G401 (cell line): ENCODE results near the gene ERC2. TPM values are rescaled to one million over a fixed set of nuclear protein-coding genes. Genes with fewer than 3 reads are reported as not detected.
A peak's percentile ranks its signal among the peaks of the same experiment; 100 is the strongest.
"Not testable (repeated sequence)": the region's sequence is repeated elsewhere in the genome, so short reads cannot be mapped to it uniquely, and the experiment has no call there.

Experiments used
- DNase-seq: peaks from one replicate; pipeline ENCODE4 v3.0.0-alpha.2; 2015; ENCODE audit warnings: low spot score
- in situ Hi-C: cut with HindIII; loops from 2 replicates; pipeline ENCODE4 v1.10.0; 2016; ENCODE audit warnings: low sequenced_read_pairs, mixed read lengths
- total RNA-seq: library from RNA; depleted of rRNA; stranded (reverse); fragments of >200 nt; shearing (Covaris generic); gene quantifications from 2 replicates; pipeline ENCODE4 v1.2.3, GENCODE V29; 2014

Gene ERC2
- total RNA-seq, 1 experiment from 2014 or later: 3.8 TPM

DNA sequence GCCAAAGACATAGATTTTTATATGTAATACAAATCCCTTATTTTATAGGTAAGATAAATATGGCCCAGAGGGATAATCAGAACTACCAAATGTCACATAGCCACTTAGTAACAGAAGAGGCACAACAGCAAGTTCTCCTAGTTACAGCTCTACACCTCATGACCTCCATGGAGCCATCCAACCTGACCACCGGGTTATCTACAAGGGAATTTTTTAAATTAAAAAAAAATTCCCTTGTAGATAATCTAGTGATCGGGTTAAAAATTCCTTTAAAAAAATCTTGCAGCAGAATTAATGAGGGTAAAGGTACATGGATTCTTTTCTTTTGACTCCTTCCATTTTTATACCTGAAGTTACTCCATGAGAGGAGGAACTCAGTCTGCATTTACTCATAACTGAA, 615.9 kb downstream of the ERC2 start:
- in situ Hi-C loops: no loop called here
- no peak for DNase-seq

DNA sequence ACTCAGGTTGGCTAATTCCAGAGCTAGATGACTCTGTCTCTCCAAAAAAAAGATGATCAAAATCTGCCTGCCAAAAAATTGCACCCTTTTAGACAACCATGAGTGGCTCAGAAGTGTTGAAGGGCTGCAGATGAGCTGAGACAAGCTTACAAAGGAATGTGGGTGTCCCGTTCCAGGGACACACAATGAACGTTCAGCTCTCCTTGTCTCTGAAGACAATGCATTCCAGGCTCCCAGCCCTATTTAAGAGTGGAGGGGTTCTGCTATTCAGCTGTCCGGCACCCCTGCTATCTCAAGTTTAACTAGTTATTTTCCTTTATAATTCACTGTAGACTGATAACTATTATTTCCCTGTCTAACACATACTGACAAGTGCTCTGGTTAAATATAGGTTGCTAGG, 626.1 kb downstream of the ERC2 start:
- in situ Hi-C loops: no loop called here
- DNase-seq: no peak

DNA sequence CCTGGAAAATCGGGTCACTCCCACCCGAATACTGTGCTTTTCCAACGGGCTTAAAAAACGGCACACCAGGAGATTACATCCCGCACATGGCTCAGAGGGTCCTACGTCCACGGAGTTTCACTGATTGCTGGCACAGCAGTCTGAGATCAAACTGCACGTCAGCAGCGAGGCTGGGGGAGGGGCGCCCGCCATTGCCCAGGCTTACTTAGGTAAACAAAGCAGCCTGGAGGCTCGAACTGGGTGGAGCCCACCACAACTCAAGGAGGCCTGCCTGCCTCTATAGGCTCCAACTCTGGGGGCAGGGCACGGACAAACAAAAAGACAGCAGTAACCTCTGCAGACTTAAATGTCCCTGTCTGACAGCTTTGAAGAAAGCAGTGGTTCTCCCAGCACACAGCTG, 636.4 kb downstream of the ERC2 start:
- DNase-seq, in situ Hi-C loops: not testable (repeated sequence)

DNA sequence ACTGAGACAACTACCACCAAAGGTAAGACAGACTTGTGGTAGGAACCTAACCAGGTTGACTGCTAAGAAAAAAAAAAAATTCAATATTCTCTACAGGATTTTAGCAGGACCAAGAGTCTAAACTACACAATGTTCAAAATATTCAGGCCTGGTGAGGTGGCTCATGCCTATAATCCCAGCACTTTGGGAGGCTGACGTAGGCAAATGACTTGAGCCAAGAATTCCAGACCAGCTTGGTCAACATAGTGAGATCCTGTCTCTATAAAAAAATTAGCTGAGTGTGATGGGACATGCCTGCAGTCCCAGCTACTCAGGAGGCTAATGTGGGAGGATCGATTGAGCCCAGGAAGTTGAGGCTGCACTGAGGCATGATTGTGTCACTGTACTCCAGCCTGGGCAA, 639.6 kb downstream of the ERC2 start:
- DNase-seq: no peak
- in situ Hi-C loops: no loop called here

DNA sequence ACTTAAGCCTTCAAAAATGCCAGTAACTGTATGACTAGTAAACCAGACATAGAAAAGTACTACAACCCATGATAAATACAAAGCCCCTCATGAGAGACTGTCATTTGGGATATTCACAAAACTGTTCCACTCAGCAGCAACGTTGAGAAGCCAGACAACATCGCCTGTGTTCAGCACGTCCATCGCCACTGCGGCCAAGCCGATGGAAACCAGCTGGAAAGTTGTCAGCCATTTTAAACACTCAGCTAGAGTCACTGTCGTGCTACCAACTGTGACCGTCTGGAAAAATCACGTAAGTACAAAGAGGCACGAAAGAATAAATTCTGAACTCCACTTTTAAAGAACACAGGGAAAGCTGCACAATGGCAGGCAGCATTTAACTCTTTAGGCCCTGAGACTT, 640.5 kb downstream of the ERC2 start:
- DNase-seq: peak; percentile 35
- in situ Hi-C loops: no loop called here

GRCh38 chr3:55826731-55827496, 641.4 kb downstream of the ERC2 start:
- in situ Hi-C loops: no loop called here
- peak; percentile 25 for DNase-seq

DNA sequence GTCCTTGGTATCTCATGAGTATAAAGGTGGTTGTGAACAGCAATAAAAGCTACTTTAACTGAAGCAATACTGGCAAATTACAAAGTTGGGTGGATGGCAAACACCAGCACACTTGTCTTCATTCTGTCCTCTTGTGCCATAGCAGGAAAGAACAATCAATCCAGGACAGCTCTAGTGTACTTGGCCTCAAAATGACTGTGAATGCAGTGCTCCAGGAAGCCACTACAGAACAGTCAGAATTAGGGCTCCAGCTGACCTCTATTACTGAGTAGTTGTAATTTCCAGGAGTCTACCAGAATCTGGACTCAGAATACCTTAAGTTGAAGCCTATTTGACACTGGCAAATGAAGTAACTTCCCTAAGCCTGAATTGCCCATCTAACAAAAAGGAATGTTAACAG, 642.2 kb downstream of the ERC2 start:
- in situ Hi-C loops: no loop called here
- no peak for DNase-seq

GRCh38 chr3:55824406-55824805, 643.9 kb downstream of the ERC2 start:
- no peak for DNase-seq
- in situ Hi-C loops: no loop called here

DNA sequence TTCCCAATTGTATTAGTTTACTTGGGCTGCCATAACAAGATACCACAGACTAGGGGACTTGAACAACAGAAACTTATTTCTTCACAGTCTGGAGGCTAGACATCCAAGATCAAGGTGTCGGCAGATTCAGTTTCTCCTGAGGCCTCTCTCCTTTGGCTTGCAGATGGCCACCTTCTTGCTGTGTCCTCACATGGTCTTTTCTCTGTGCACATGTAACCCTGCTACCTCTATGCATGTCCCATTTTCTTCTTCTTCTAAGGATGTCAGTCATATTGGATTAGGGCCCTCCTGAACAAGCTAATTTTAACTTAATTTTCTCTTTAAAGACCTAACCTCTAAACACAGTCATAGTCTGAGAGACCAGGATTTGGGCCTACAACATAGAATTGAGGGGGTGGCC, 644.4 kb downstream of the ERC2 start:
- DNase-seq: no peak
- in situ Hi-C loops: no loop called here

DNA sequence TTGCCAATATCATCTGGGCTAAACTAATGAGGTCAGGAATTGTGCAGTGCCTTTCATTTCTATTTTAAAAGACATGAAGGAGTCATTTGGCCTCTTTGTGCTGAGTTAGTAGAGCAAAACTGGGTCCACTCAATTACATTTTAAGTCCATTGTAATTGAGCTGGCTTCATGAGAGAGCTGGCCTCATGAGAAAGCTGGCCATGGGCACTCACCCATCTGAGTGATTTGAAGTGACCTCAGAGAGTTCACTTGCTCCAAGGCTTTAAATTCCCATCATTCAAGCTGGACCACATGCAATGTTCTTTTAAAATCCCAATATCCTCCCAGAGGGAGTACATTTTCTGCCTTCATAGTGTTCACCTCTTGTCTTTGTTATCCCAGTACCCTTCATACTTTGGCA, 645.3 kb downstream of the ERC2 start:
- in situ Hi-C loops: no loop called here
- DNase-seq: no peak

DNA sequence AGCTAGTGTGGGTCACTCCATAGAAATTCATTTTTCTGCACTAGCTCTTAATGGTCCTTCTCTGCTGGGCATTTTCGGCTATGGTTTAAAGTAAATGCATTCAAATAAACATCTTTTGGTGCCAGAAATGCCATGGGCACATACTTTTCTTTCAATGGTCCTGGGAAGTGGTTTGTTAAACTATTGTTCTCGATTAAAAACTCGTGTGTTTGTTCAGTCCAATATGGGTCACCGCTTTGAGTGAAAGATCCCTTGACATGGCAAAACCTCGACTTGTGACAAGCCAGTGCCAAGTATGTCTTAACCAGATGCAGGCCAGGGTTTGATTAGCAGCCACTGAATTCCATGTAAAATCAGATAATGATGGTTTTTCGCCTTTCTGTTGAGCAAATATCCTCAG, 649.3 kb downstream of the ERC2 start:
- no peak for DNase-seq
- in situ Hi-C loops: no loop called here

GRCh38 chr3:55818485-55818884, 649.8 kb downstream of the ERC2 start:
- no peak for DNase-seq
- in situ Hi-C loops: no loop called here

GRCh38 chr3:55816794-55817576, 651.3 kb downstream of the ERC2 start:
- in situ Hi-C loops: no loop called here
- no peak for DNase-seq

DNA sequence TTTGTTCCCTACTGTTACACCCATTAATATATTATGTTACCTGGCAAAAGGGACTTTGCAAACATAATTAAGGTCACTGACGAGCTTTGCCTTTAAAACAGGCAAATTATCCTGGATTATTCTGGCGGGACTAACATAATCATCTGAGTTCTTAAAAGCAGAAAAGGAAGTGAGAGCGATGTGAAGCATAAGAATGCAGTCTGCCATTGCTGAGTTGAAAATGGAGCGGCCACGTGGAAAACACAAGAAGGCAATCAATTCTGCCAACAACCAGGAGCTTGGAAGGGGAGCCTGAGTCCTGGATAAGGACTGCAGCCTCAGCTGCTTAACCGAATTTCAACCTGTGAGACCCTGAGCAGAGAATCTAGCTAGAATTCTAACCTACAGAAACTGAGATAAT, 653.0 kb downstream of the ERC2 start:
- in situ Hi-C loops: no loop called here
- DNase-seq: no peak

- DNase-seq: no peak
- in situ Hi-C loops: no loop called here
These were observed 654.8 kb downstream of the ERC2 start for GRCh38 chr3:55813268-55814097.

DNA sequence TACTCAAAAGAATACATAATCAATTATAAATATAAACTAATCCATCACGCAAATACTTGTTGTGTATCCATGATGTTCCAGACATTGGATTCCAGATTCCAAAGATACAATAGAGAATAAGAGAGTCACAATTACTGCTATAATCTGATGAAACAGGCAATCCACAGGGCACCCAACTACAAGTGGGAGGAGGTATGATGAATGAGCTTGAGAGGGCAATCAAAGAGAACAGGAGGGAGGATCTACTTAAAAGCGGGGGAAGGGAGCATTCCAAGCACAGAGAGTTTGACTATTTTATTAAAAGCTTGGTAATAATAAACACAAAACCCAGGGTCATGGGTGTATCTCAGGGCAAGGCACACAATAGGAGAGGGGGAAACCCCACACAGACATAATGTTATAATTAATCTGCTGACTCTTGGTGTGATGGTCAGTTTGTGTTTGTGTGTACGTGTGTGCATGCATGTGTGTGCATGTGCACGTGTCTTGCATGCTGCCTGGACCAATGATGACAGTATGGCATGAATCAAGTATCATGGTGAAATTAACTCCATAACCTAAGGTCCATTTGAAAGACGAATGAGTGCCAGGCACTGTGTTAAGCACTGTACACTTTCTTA, 655.8 kb downstream of the ERC2 start:
- in situ Hi-C loops: no loop called here
- no peak for DNase-seq

DNA sequence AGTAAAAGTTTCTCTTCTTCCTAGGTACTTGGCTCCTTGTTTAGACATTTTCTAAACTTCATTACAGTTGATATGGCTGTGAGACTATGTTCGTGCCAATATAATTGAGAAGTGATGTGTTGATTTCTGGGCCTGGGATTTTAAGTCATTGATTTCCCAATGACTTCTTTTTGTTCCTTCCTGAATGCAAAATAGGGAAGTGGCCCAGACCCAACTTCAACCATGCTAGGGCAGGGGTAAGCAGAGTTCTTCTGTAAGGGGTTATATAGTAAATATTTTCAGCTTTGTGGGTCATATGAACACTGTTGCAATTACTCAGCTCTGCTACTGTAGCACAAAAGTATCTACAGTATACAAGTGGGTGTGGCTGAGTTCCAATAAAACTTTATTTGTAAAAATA, 661.1 kb downstream of the ERC2 start:
- in situ Hi-C loops: no loop called here
- no peak for DNase-seq

DNA sequence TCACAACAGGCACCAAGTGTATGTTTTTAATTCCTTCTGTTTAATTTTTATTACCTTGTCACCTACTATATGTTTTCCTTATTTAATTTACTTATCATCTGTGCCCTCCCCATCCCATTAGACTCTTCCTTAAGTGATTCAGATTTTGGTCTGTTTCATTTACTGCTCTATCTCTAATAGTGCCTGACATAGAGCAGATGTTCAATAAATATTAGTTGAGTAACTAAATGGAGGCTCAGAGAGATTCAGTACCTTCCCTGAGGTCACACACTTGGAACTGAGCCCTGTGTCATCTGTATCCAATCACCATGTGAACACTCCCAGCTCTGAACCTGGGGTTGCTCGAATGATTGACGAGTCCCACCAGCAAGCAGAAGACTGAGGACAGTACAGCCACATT, 663.1 kb downstream of the ERC2 start:
- no peak for DNase-seq
- in situ Hi-C loops: no loop called here
